HG03354 (cell line): Measurements from ENCODE around the gene GEMIN5.

Experiments used
- ATAC-seq: cut with Tn5 transposase; IDR thresholded peaks from one replicate; pipeline ENCODE4 v1.9.1; 2021; ENCODE audit warnings: mild to moderate bottlenecking; ENCODE audit not compliant: unreplicated experiment, poor library complexity, severe bottlenecking

Gene GEMIN5

DNA sequence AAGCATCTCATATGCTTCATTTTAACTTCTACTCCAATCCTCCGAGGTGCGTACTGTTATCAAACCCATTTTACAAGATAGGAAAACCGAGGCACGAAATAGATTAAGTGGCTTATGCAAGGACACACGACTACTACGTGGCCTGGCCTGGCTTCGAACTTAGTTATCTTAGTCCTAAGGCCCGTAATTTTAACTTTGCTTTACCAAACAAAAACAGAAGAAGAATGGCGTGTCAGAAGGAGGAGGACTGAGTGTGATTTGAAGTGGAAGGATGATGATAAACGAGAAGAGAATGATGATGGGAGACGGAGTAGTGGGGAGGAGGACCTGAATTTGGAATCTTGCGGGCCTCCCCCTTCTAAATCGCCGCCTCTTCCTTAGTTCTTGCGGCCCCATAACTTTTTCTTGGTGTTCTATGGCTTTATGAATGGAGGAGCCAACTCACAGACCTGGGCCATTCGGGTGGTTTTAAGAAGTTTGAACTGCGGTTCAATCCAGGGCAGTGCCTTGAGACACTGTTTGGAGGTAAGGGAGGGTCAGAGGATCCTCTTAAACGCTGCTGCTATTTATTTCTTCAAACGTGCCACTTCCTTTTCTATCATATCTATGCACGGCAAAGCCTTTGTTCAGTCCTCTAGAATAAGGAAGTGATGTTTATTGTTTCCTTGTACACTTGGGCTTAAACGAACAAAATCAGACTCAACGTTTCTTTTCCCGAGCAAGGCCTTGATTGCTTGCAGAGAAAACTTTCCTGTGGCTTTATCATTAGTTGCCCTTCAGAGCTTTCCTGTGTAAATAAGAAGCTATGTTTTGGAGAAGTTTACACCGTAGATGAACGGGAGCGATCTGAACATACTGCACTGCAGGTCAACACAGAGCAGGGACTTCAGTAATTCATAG is 78.8 kb downstream of the GEMIN5 start:
- no peak for ATAC-seq

GRCh38 chr5:154858297-154858971 is 79.6 kb downstream of the GEMIN5 start, which contains the start of gene CNOT8:
CNOT8 (plus strand) TSS chr5:154858627; CDS start chr5:154863279, 4,652 bp downstream.
- ATAC-seq = peak; percentile 80

DNA sequence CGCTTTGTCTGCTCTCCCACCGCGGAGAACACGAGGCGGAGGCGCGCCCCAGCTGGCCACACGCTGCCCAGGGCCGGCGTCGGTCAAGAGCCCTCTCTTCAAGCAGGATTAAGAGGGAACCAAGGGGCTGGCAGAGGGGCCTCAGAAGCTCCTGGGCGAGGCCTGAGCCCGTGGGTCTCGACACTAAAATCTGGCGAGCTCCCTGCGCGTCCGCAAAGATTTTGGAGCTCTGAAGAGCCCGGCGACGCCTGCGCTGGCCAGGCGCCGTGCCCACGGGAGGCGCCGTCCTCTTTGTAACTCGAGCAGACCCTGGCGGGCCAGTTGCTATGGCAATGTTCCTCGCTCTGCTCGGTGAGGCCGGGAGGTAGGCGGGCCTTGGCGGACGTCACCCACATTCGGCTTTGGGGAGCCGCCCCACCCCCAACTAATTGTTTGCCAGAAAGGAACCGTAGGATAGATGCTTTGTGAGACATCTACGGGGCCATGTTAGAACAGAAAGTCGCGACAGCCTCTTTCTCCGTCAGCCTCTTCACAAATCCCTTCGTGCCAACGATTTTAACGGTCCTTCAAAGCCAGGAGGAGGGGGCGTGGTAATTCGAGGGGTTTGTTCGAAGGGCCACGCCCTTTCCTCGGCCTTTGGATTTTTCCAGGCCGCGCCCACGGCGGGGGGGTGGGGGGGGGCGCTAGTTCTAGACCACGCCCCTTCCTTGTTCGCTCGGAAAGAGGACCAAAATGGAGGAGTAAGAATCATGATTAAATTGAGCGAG is 80.3 kb downstream of the GEMIN5 start:
- ATAC-seq = peak; percentile 71

- ATAC-seq = no peak
These were observed 86.7 kb downstream of the GEMIN5 start for GRCh38 chr5:154851351-154851750.

- no peak for ATAC-seq
These were observed 87.6 kb downstream of the GEMIN5 start, which contains the start of gene FAXDC2 for GRCh38 chr5:154850255-154851062. FAXDC2 (minus strand) TSS chr5:154850603; CDS start chr5:154838178, 12,425 bp downstream.

DNA sequence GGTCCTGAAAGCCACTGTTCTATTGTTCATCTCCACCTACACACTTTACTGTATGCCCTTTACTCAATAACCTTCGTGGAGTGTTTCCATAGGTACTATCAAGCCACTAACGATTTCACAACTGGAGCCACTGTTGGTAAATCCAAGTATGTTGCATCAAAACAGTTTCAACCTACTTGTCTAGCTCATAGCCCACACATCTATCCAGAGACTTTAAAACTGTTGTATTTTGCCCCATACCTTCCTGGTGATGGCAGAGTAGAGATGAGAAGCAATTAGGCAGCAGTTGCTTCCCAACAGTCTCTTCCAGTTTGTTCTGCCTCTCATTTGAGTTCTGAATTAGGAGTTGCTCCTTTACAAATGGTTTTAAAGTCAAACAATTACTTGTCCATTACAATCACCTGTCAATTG is 88.2 kb downstream of the GEMIN5 start:
- ATAC-seq = no peak

DNA sequence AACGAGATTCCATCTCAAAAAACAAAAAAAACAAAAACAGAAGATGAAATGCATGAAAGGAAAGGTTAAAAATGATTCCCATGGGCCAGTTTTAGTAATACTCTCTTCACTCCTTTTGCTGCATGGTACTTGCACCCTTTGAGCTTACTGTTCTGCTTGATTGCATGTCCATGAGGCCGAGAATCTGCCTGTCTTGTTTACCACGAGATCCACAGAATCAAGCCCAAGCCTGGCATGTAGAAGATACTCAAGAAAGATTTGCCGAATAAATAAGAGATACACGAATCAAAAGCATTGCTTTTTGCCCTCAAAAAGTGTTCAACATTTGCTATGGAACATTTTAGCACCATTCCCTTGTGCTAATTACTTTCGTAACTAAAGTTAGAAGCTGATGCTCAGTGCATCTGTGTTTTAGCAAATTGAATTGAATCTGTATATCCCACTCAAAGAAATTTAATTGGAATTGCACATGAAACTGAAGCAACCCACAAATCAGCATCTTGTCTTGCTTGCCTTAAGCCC is 88.7 kb downstream of the GEMIN5 start:
- no peak for ATAC-seq

DNA sequence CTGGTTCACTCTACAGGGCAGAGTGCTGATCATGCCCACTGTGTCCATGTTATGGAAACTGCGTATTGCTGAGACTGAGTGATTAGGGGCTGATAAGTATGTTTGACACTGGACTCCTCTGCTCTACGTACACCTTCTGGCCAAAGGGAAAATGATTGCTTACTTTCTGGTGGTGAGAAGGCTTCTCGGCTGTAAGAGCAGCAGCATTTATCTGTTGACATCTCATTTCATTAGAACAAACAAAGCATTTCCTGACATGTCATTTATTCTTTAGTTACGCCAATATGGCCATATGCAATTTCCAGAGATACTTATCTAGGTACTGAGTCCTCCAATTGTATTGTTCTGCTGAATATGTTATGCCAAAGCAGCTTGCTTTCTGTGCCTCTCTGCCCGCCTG is 93.2 kb downstream of the GEMIN5 start:
- ATAC-seq = no peak

GRCh38 chr5:154842689-154843530 is 95.1 kb downstream of the GEMIN5 start:
- ATAC-seq = no peak

- ATAC-seq = no peak
These were observed 96.7 kb downstream of the GEMIN5 start for GRCh38 chr5:154841273-154841661.

- no peak for ATAC-seq
These were observed 97.4 kb downstream of the GEMIN5 start for GRCh38 chr5:154840435-154841272.
